HG03460 (cell line): Measurements from ENCODE around the gene ARL8B.
A peak's percentile ranks its signal among the peaks of the same experiment; 100 is the strongest.
"Not testable (repeated sequence)": the region's sequence is repeated elsewhere in the genome, so short reads cannot be mapped to it uniquely, and the experiment has no call there.

ENCODE experiments used
- ATAC-seq: cut with Tn5 transposase; IDR thresholded peaks from one replicate; pipeline ENCODE4 v1.9.1; 2021; ENCODE audit not compliant: unreplicated experiment

The ARL8B gene

GRCh38 chr3:5144316-5144994, 22.4 kb downstream of the ARL8B start:
- ATAC-seq = no peak

- no peak for ATAC-seq
Observed at GRCh38 chr3:5145120-5145519, 23.0 kb downstream of the ARL8B start.

- ATAC-seq = not testable (repeated sequence)
Observed at GRCh38 chr3:5147152-5147551, 25.1 kb downstream of the ARL8B start.

GRCh38 chr3:5149306-5149880, 27.3 kb downstream of the ARL8B start:
- ATAC-seq = no peak

GRCh38 chr3:5151586-5151985, 29.5 kb downstream of the ARL8B start:
- ATAC-seq = no peak

- ATAC-seq = no peak
Observed at GRCh38 chr3:5153074-5153473, 31.0 kb downstream of the ARL8B start.

GRCh38 chr3:5155241-5155640, 33.1 kb downstream of the ARL8B start:
- ATAC-seq = no peak

- no peak for ATAC-seq
Observed at GRCh38 chr3:5160321-5160720, 38.2 kb downstream of the ARL8B start.

- ATAC-seq = no peak
Observed at GRCh38 chr3:5160940-5161858, 39.1 kb downstream of the ARL8B start.

- no peak for ATAC-seq
Observed at GRCh38 chr3:5162102-5162501, 40.0 kb downstream of the ARL8B start.

GRCh38 chr3:5165698-5166097, 43.6 kb downstream of the ARL8B start:
- ATAC-seq = no peak

- no peak for ATAC-seq
Observed at GRCh38 chr3:5166846-5167245, 44.8 kb downstream of the ARL8B start.

- no peak for ATAC-seq
Observed at GRCh38 chr3:5168110-5168509, 46.0 kb downstream of the ARL8B start.

GRCh38 chr3:5169807-5170206, 47.7 kb downstream of the ARL8B start:
- no peak for ATAC-seq

- ATAC-seq = no peak
Observed at GRCh38 chr3:5170975-5171374, 48.9 kb downstream of the ARL8B start.

GRCh38 chr3:5172018-5172417, 49.9 kb downstream of the ARL8B start:
- no peak for ATAC-seq

GRCh38 chr3:5179036-5179435, 56.9 kb downstream of the ARL8B start:
- not testable (repeated sequence) for ATAC-seq

GRCh38 chr3:5181469-5182141, 59.5 kb downstream of the ARL8B start:
- ATAC-seq = peak; percentile 72

- not testable (repeated sequence) for ATAC-seq
Observed at GRCh38 chr3:5183714-5184113, 61.6 kb downstream of the ARL8B start.

GRCh38 chr3:5184499-5184898, 62.4 kb downstream of the ARL8B start:
- ATAC-seq = no peak

- ATAC-seq = no peak
Observed at GRCh38 chr3:5185093-5185673, 63.1 kb downstream of the ARL8B start.
